Fibroblast of lung (primary cell): Measurements from ENCODE around the gene FTO. TPM values are rescaled to one million over a fixed set of nuclear protein-coding genes. Genes with fewer than 3 reads are reported as not detected.
A peak's percentile ranks its signal among the peaks of the same experiment; 100 is the strongest.

Experiments
- DNase-seq, 2 donors: peaks; one replicate each; pipeline versions ENCODE4 v3.0.0 to v3.0.0-alpha.2; 2010; ENCODE audit warnings: low read depth in 2 of 2
- H2AFZ ChIP-seq: 2 replicates; pipeline ENCODE4 v1.5.1; 2012; ENCODE audit warnings: low read length, control low read depth, inconsistent platforms
- H3K27ac ChIP-seq: 2 replicates; pipeline ENCODE4 v1.5.1; 2011; ENCODE audit warnings: low read length, control low read depth; ENCODE audit not compliant: insufficient read depth
- H3K27me3 ChIP-seq: 2 replicates; pipeline ENCODE4 v1.5.1; 2011; ENCODE audit warnings: mild to moderate bottlenecking, low read length; ENCODE audit not compliant: control insufficient read depth, insufficient read depth
- H3K36me3 ChIP-seq: 2 replicates; pipeline ENCODE4 v1.5.1; 2011; ENCODE audit warnings: low read length; ENCODE audit not compliant: control insufficient read depth, insufficient read depth
- H3K4me1 ChIP-seq: 2 replicates; pipeline ENCODE4 v1.5.1; 2011; ENCODE audit warnings: low read length; ENCODE audit not compliant: control insufficient read depth, insufficient read depth; ENCODE audit errors: extremely low read depth
- H3K4me2 ChIP-seq: 2 replicates; pipeline ENCODE4 v1.5.1; 2011; ENCODE audit warnings: low read length, control low read depth; ENCODE audit not compliant: insufficient read depth; ENCODE audit errors: extremely low read depth
- H3K4me3 ChIP-seq, 4 experiments: fragments of 200-600 bp in 1 of 4; sonication (generic) in 1 of 4; replicated peaks in 1 of 4; 2 replicates each; pipeline ENCODE4 v1.5.1; 2011 to 2016; ENCODE audit warnings: low read length in 4 of 4, low read depth in 3 of 4, mild to moderate bottlenecking in 3 of 4, control low read depth in 2 of 4, inconsistent platforms in 1 of 4, mixed read lengths in 1 of 4; ENCODE audit not compliant: insufficient read depth in 1 of 4; ENCODE audit errors: control extremely low read depth in 1 of 4
- H3K79me2 ChIP-seq: 2 replicates; pipeline ENCODE4 v1.5.1; 2012; ENCODE audit warnings: mild to moderate bottlenecking, low read length, inconsistent platforms; ENCODE audit not compliant: control insufficient read depth, insufficient read depth
- H3K9ac ChIP-seq: 2 replicates; pipeline ENCODE4 v1.5.1; 2011; ENCODE audit warnings: mild to moderate bottlenecking, low read length, control low read depth; ENCODE audit not compliant: insufficient read depth
- H3K9me3 ChIP-seq: 2 replicates; pipeline ENCODE4 v1.5.1; 2012; ENCODE audit warnings: low read depth, low read length; ENCODE audit not compliant: control insufficient read depth, insufficient read depth
- H4K20me1 ChIP-seq: 2 replicates; pipeline ENCODE4 v1.5.1; 2011; ENCODE audit warnings: low read length; ENCODE audit not compliant: control insufficient read depth, insufficient read depth; ENCODE audit errors: extremely low read depth
- CTCF ChIP-seq, 2 donors: IDR thresholded peaks in 1 of 2; conservative IDR thresholded peaks in 1 of 2; 1 replicate in 1 of 2; 2 replicates in 1 of 2; pipeline ENCODE4 v1.5.1; 2011 to 2012; ENCODE audit warnings: low read length in 2 of 2, control low read depth in 1 of 2, inconsistent platforms in 1 of 2, low read depth in 1 of 2, mild to moderate bottlenecking in 1 of 2
- EZH2 ChIP-seq: IDR thresholded peaks from 2 replicates; pipeline ENCODE4 v1.5.1; 2012; ENCODE audit warnings: low read length, control low read depth, mild to moderate bottlenecking; ENCODE audit errors: missing control alignments
- polyA plus RNA-seq, 2 donors: library from polyadenylated mRNA; depleted of rRNA in 1 of 2; stranded (reverse) in 1 of 2; unstranded in 1 of 2; fragments of >200 nt; gene quantifications; 2 replicates each; pipeline ENCODE4 v1.2.1, GENCODE V29; 2011 to 2012; ENCODE audit warnings: missing spikeins in 1 of 2
- total RNA-seq: library from RNA; depleted of rRNA; stranded (reverse); fragments of >200 nt; gene quantifications from 2 replicates; pipeline ENCODE4 v1.2.1, GENCODE V29; 2014

FTO gene
- total and polyA plus RNA-seq, 2 donors (not counting 1 experiment from before 2014, with no cell fraction given), result 61.1 to 97.6 TPM

- no peaks in the 10 kb centered on the region for H3K79me2 ChIP-seq
- TF ChIP-seq EZH2 (no peak), CTCF (conservative IDR thresholded peaks at IDR 0.05 in 1 of 2, IDR thresholded peaks at IDR 0.05 in 1 of 2; ENCODE audit: low read depth in 1 of 2, low read length in 2 of 2) (no peak)
- no peaks in the 10 kb centered on the region for H4K20me1 ChIP-seq
- DNase-seq, result no peak
- no peaks in the 10 kb centered on the region for H3K4me1 ChIP-seq
- H3K9ac ChIP-seq, result no peak overlapping the region
- H2AFZ ChIP-seq, result no peak overlapping the region
- H3K4me2 ChIP-seq, result no peak overlapping the region
- H3K4me3 ChIP-seq, result no peak overlapping the region
- H3K27ac ChIP-seq, result no peak overlapping the region
- H3K36me3 ChIP-seq, result no peaks in the 10 kb centered on the region
- H3K27me3 ChIP-seq, result no peaks in the 10 kb centered on the region
- H3K9me3 ChIP-seq, result no peaks in the 10 kb centered on the region
Observed at GRCh38 chr16:53836142-53836541, 132.2 kb downstream of the FTO start.

- H3K79me2 ChIP-seq, result no peaks in the 10 kb centered on the region
- TF ChIP-seq EZH2, result no peak
- TF ChIP-seq CTCF (conservative IDR thresholded peaks at IDR 0.05 in 1 of 2, IDR thresholded peaks at IDR 0.05 in 1 of 2; ENCODE audit: low read depth in 1 of 2, low read length in 2 of 2), result no peak
- no peaks in the 10 kb centered on the region for H4K20me1 ChIP-seq
- H3K27me3 ChIP-seq, result no peaks in the 10 kb centered on the region
- H3K36me3 ChIP-seq, result no peaks in the 10 kb centered on the region
- no peak for DNase-seq
- no peak overlapping the region for H3K4me3 ChIP-seq
- no peaks in the 10 kb centered on the region for H3K4me1 ChIP-seq
- no peak overlapping the region for H3K9ac ChIP-seq
- H3K27ac ChIP-seq, result no peak overlapping the region
- no peak overlapping the region for H2AFZ ChIP-seq
- no peaks in the 10 kb centered on the region for H3K9me3 ChIP-seq
- no peak overlapping the region for H3K4me2 ChIP-seq
Observed at GRCh38 chr16:53836680-53837079, 132.7 kb downstream of the FTO start.

GRCh38 chr16:53837426-53837825 lies 133.5 kb downstream of the FTO start:
- peak in 1 of 2 donors; percentile 44 for DNase-seq
- Histone ChIP-seq H3K9me3 (no peaks in the 10 kb centered on the region), H3K27ac (no peak overlapping the region), H3K4me1 (no peaks in the 10 kb centered on the region), H3K4me2 (no peak overlapping the region), H4K20me1 (no peaks in the 10 kb centered on the region), H2AFZ (no peak overlapping the region), H3K4me3 (no peak overlapping the region), H3K79me2 (no peaks in the 10 kb centered on the region), H3K9ac (no peak overlapping the region), H3K36me3 (no peaks in the 10 kb centered on the region), H3K27me3 (no peaks in the 10 kb centered on the region)
- TF ChIP-seq EZH2, result no peak
- TF ChIP-seq CTCF (conservative IDR thresholded peaks at IDR 0.05 in 1 of 2, IDR thresholded peaks at IDR 0.05 in 1 of 2; ENCODE audit: low read depth in 1 of 2, low read length in 2 of 2), result no peak
